HUES48 (cell line): ENCODE data around the gene SFT2D1.

Source experiments
- H3K27ac ChIP-seq: one replicate; pipeline ENCODE4 v1.7.0; 2013; ENCODE audit warnings: low read depth, low read length, inconsistent platforms
- H3K27me3 ChIP-seq: 2 replicates; pipeline ENCODE4 v1.6.1; 2013; ENCODE audit warnings: mild to moderate bottlenecking, low read length; ENCODE audit not compliant: control insufficient read depth, insufficient read depth
- H3K36me3 ChIP-seq: 2 replicates; pipeline ENCODE4 v1.6.1; 2013; ENCODE audit warnings: low read length; ENCODE audit not compliant: control insufficient read depth, insufficient read depth
- H3K4me1 ChIP-seq: 2 replicates; pipeline ENCODE4 v1.6.1; 2013; ENCODE audit warnings: mild to moderate bottlenecking, low read length; ENCODE audit not compliant: control insufficient read depth, insufficient read depth
- H3K4me3 ChIP-seq: 2 replicates; pipeline ENCODE4 v1.5.1; 2013; ENCODE audit warnings: mild to moderate bottlenecking, low read depth, low read length
- H3K9ac ChIP-seq: 2 replicates; pipeline ENCODE4 v1.6.1; 2013; ENCODE audit warnings: mild to moderate bottlenecking, low read depth, low read length, moderate library complexity
- H3K9me3 ChIP-seq: 2 replicates; pipeline ENCODE4 v1.6.1; 2013; ENCODE audit warnings: low read length; ENCODE audit not compliant: control insufficient read depth, insufficient read depth

Gene SFT2D1

DNA sequence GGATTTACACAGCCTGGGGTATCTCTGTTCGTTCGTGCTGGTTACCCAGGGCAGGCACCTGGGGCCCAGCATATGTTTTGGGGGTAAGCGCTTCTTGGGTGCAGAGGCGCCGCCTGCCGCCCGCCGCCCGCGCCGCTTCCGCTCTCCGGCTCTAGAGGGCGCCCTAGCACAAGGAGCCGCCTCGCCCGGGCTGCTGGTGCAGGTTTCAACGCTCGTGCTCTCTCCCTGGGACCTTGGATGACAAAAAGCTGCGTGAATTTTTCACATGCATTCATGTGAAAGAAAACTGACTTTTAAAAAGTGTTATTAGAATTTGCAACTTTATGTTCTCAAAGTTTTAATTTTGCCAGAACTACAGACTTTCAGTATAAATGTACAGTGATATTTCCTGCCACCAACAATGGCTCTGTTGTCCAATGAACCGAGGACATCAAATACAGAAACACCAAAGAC, 66.6 kb downstream of the SFT2D1 start:
- Histone ChIP-seq H3K36me3 (no peaks in the 10 kb centered on the region), H3K9me3 (no peaks in the 10 kb centered on the region), H3K4me1 (no peaks in the 10 kb centered on the region), H3K27me3 (peaks cover 10% of the 10 kb centered on the region), H3K27ac (no peak overlapping the region), H3K9ac (no peak overlapping the region), H3K4me3 (no peak overlapping the region)

DNA sequence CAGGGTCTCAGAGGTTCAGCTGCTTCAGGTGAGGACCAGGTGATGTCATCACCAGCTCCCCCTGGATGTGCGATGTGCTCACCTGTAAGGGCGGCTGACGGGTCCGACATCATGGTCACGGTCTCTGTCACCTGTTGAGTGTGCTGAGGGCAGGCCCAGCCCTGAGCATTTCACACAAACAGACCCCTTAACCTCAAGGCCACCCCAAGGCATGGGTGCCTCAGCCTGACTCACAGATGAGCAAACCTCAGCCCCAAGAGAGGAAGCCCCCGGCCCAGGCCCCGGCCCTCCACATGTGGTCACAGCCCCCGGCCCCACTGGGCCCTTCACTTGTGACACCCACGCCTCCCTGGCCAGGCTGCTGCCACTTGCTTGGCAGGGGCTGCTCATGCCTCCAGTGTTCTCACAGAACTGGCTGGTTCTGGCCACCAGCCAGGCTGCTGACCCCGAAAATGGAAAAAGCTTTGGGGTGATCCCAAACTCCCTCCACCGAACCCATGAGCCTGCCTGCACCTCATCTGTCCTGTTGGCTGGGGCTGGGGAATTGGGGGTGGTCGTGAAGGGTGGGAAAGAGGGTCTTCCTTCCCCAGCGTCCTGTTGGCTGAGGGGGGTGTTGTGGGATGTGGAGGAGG, 67.5 kb downstream of the SFT2D1 start:
- Histone ChIP-seq H3K27ac (no peak overlapping the region), H3K27me3 (peaks cover 19% of the 10 kb centered on the region), H3K36me3 (no peaks in the 10 kb centered on the region), H3K9me3 (no peaks in the 10 kb centered on the region), H3K4me1 (no peaks in the 10 kb centered on the region), H3K4me3 (no peak overlapping the region), H3K9ac (no peak overlapping the region)

DNA sequence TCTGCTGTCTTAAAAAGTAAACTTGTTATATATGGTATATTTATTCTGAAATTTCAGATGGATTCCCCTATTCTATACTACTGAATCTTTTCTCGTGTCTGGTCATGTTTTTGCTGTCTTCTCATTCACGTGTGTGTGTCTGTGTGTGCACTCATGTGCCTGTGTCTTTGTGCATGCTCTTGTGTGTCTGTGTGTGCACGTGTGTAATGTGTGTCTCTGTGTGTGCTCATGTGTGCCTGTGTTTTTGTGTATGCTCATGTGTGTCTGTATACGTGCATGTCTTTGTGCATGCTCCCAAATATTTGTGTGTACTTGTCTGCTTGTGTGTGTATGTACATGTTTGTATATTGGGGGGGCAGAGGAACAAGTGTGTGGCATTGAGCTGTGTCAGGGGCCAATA, 68.2 kb downstream of the SFT2D1 start:
- Histone ChIP-seq H3K4me1 (0 out of 2 replicates have a peak, but pooled peaks cover under 1% of the 10 kb centered on the region), H3K9me3 (no peaks in the 10 kb centered on the region), H3K27me3 (peaks cover 26% of the 10 kb centered on the region), H3K36me3 (no peaks in the 10 kb centered on the region), H3K9ac (no peak overlapping the region), H3K27ac (no peak overlapping the region), H3K4me3 (no peak overlapping the region)

DNA sequence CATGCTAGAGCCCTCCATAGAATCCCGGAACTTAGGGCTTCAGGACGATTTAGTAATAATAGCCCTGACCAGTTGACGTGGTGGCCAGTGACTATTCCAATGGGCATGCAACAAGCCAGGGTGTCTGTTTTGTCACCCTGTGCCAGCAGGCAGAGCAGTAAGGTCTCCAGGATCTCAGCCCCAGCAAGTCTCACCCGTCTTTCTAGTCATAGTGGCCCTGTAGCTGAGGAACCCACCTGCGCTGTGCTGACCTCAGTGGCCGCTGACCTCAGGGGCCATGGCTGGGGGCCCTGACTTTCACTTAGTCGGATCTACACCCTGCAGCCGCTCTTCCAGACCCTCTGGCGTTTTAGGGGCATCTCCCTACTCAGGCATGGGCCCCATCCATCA, 71.0 kb downstream of the SFT2D1 start:
- Histone ChIP-seq H3K36me3 (no peaks in the 10 kb centered on the region), H3K4me1 (peaks cover 19% of the 10 kb centered on the region; the same call in 1 of the 2 replicates), H3K27ac (no peak overlapping the region), H3K9ac (no peak overlapping the region), H3K9me3 (no peaks in the 10 kb centered on the region), H3K4me3 (no peak overlapping the region), H3K27me3 (peaks cover 47% of the 10 kb centered on the region)

DNA sequence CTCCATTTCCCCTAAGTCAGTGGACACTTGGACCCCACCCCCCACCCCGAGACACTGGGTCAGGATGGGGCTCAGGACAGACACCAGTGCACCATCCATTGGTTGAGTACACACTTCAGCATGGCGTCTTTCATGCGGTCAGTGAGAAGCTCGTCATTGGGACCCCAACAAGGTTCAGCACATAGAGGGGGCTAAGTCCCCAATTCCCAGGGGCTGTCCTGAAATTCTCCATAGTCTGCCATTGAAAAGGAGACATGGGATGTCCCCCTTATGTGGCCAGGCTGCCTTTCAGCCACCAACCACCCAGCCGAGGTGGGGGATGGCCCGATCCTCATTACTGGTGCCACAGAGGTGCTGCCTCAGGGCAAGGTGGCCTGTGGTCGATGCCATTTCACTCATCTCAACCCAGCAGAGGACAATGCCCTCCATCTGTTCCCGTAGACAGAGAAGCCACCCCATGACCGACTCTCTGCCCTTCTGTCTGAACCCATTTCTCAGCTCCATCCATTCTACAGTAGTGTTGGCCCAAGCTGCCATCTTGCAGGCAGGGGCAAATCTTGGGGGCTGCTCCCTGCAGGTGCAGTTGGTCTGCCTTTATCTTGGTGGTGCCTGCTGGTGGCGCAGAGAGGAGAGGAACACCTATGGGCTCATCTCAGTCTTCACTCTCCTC, 71.5 kb downstream of the SFT2D1 start:
- H3K9ac ChIP-seq = no peak overlapping the region
- no peak overlapping the region for H3K4me3 ChIP-seq
- H3K36me3 ChIP-seq = no peaks in the 10 kb centered on the region
- peaks cover 19% of the 10 kb centered on the region; the same call in 1 of the 2 replicates for H3K4me1 ChIP-seq
- peaks cover 47% of the 10 kb centered on the region for H3K27me3 ChIP-seq
- H3K27ac ChIP-seq = no peak overlapping the region
- H3K9me3 ChIP-seq = no peaks in the 10 kb centered on the region
